ENCODE measurements around the gene TOLLIP.
"Not testable (repeated sequence)": the region's sequence is repeated elsewhere in the genome, so short reads cannot be mapped to it uniquely, and the experiment has no call there.

The TOLLIP gene

GRCh38 chr11:1260023-1260501, 49.4 kb downstream of the TOLLIP start:
- peak in 1 of 2 experiments; percentile 9 for DNase-seq

GRCh38 chr11:1259561-1259960, 49.9 kb downstream of the TOLLIP start:
- no peak for DNase-seq

- DNase-seq, result no peak
Observed at GRCh38 chr11:1259076-1259461, 50.4 kb downstream of the TOLLIP start.

DNA sequence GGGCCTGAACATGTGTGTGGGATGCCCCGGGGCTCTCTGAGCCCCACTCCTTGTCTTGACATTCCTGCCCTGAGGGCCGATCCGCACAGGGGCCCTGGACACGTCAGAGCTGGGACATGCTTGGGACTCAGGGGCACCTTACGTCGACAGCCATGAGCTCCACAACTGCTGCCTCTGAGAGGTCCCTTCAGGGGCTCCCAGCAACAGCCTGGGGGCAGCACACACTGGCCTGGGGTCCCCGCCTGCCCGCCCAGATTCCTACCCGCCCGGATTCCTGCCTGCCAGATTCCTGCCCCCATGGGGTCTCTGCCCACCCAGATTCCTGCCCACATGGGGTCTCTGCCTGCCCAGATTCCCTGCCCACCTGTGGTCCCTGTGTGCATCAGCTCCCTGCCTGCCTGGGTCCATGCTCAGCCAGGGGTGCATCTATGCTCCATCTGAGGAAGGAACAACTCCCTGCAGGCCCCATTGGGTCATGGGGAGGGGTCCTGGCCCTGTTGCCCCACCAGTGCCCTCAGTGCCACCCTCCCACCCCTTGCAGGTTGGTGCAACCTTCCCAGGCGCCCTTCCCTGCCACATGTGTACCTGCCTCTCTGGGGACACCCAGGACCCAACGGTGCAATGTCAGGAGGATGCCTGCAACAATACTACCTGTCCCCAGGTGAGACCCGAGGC, 50.9 kb downstream of the TOLLIP start:
- DNase-seq, result no peak

- DNase-seq, result no peak
Observed at GRCh38 chr11:1257916-1258315, 51.5 kb downstream of the TOLLIP start.

DNA sequence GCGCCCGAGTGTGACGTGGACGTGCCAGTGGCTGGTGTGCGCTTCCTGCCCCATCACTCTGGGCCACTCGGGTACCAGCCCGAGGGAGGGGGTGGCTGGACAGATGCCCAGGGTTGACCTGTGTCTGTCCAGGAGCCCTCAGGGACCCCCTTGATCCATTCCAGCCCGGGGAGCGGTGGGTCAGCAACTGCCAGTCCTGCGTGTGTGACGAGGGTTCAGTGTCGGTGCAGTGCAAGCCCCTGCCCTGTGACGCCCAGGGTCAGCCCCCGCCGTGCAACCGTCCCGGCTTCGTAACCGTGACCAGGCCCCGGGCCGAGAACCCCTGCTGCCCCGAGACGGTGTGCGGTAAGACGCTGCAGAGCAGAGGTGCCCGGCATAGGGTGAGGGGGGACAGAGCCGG, 52.1 kb downstream of the TOLLIP start:
- no peak for DNase-seq

DNA sequence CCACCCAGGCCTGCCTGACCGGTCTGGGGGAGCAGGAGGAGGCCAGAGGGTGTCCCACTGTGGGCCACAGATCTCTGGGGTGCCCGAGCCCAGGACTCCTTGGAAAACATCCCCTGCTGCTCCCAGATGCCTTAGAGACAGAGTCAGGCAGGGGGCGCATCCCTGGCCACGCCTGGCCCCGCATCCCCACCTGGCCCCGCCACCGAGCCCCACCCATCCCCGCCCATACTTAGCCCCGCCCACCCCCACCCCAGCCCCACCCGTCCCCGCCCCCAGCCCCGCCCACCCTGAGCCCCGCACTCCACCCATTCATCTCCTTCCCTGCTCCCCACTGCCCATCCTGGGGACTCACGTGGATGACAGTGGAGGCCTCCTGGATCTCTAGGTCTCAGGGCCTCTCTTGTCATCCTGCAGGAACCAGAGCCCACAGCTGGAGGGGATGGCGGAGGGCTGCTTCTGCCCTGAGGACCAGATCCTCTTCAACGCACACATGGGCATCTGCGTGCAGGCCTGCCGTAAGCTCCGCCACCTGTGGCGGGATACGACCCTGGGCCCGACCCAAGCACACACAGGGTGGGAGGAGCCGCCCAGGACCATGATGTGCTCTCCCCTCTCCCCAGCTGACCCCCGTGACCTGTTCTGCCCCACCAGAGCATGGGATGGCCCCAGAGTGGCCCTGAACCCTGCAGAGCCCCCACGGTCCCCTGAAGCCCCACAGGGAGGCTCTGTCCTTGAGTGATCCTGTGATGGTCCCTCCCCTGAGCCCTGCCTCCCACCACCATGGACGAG, 53.0 kb downstream of the TOLLIP start:
- DNase-seq, result no peak

- no peak for DNase-seq
Observed at GRCh38 chr11:1255151-1255550, 54.3 kb downstream of the TOLLIP start.

- no peak for DNase-seq
Observed at GRCh38 chr11:1254733-1255132, 54.7 kb downstream of the TOLLIP start.

GRCh38 chr11:1254086-1254648, 55.3 kb downstream of the TOLLIP start:
- DNase-seq, result no peak

- no peak for DNase-seq
Observed at GRCh38 chr11:1253103-1253485, 56.3 kb downstream of the TOLLIP start.

DNA sequence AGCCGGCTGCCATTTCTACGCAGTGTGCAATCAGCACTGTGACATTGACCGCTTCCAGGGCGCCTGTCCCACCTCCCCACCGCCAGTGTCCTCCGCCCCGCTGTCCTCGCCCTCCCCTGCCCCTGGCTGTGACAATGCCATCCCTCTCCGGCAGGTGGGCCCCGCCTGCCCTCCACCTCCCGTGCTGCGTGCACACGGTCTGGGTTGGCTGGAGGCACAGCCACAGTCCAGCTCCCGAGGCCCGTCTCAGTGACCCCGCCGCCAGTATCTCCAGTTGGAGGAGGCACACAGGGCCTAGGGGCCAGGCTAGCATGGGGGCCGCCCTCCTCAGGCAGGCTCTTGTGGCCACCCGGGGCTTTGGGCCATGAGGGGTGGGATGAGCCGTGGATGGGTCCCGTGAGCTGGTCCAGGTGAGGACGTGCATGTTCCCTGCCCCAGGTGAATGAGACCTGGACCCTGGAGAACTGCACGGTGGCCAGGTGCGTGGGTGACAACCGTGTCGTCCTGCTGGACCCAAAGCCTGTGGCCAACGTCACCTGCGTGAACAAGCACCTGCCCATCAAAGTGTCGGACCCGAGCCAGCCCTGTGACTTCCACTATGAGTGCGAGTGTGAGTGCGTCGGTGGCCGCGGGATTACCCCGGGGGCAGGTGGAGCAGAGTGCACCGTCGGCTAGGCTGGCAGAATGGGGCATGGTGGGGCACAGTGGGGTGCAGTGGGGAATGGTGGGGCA, 56.9 kb downstream of the TOLLIP start:
- DNase-seq, result no peak

- DNase-seq, result no peak
Observed at GRCh38 chr11:1251236-1251770, 58.1 kb downstream of the TOLLIP start.

GRCh38 chr11:1250411-1250810, 59.0 kb downstream of the TOLLIP start:
- DNase-seq, result not testable (repeated sequence)

- DNase-seq, result not testable (repeated sequence)
Observed at GRCh38 chr11:1248951-1249350, 60.5 kb downstream of the TOLLIP start.

DNA sequence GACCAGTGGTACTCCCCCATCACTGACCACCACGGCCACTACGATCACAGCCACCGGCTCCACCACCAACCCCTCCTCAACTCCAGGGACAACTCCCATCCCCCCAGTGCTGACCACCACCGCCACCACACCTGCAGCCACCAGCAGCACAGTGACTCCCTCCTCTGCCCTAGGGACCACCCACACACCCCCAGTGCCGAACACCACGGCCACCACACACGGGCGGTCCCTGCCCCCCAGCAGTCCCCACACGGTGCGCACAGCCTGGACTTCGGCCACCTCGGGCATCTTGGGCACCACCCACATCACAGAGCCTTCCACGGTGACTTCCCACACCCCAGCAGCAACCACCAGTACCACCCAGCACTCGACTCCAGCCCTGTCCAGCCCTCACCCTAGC, 62.4 kb downstream of the TOLLIP start:
- DNase-seq, result not testable (repeated sequence)

- DNase-seq, result not testable (repeated sequence)
Observed at GRCh38 chr11:1246301-1246700, 63.1 kb downstream of the TOLLIP start.

DNA sequence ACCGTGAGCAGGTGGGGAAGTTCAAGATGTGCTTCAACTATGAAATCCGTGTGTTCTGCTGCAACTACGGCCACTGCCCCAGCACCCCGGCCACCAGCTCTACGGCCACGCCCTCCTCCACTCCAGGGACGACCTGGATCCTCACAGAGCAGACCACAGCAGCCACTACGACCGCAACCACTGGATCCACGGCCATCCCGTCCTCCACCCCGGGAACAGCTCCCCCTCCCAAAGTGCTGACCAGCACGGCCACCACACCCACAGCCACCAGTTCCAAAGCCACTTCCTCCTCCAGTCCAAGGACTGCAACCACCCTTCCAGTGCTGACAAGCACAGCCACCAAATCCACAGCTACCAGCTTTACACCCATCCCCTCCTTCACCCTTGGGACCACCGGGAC, 63.7 kb downstream of the TOLLIP start:
- DNase-seq, result not testable (repeated sequence)

DNA sequence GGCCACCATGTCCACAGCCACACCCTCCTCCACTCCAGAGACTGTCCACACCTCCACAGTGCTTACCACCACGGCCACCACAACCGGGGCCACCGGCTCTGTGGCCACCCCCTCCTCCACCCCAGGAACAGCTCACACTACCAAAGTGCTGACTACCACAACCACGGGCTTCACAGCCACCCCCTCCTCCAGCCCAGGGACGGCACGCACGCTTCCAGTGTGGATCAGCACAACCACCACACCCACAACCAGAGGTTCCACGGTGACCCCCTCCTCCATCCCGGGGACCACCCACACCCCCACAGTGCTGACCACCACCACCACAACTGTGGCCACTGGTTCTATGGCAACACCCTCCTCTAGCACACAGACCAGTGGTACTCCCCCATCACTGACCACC, 64.9 kb downstream of the TOLLIP start:
- DNase-seq, result not testable (repeated sequence)

DNA sequence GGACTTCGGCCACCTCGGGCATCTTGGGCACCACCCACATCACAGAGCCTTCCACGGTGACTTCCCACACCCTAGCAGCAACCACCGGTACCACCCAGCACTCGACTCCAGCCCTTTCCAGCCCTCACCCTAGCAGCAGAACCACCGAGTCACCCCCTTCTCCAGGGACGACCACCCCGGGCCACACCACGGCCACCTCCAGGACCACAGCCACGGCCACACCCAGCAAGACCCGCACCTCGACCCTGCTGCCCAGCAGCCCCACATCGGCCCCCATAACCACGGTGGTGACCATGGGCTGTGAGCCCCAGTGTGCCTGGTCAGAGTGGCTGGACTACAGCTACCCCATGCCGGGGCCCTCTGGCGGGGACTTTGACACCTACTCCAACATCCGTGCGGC, 65.9 kb downstream of the TOLLIP start:
- not testable (repeated sequence) for DNase-seq

DNA sequence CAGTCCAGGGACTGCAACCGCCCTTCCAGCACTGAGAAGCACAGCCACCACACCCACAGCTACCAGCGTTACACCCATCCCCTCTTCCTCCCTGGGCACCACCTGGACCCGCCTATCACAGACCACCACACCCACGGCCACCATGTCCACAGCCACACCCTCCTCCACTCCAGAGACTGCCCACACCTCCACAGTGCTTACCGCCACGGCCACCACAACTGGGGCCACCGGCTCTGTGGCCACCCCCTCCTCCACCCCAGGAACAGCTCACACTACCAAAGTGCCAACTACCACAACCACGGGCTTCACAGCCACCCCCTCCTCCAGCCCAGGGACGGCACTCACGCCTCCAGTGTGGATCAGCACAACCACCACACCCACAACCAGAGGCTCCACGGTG, 66.7 kb downstream of the TOLLIP start:
- not testable (repeated sequence) for DNase-seq

DNA sequence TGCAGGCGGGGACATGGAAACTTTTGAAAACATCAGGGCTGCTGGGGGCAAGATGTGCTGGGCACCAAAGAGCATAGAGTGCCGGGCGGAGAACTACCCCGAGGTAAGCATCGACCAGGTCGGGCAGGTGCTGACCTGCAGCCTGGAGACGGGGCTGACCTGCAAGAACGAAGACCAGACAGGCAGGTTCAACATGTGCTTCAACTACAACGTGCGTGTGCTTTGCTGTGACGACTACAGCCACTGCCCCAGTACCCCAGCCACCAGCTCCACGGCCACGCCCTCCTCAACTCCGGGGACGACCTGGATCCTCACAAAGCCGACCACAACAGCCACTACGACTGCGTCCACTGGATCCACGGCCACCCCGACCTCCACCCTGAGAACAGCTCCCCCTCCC, 67.1 kb downstream of the TOLLIP start:
- DNase-seq, result no peak

DNA sequence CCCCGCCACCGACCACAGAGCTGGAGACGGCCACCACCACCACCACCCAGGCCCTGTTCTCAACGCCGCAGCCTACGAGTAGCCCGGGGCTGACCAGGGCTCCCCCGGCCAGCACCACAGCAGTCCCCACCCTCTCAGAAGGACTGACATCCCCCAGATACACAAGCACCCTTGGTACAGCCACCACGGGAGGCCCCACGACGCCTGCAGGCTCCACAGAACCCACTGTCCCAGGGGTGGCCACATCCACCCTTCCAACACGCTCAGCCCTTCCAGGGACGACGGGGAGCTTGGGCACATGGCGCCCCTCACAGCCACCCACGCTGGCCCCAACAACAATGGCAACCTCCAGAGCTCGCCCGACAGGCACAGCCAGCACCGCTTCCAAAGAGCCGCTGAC, 67.7 kb downstream of the TOLLIP start:
- DNase-seq, result no peak
